AG08395 (cell line): Measurements from ENCODE around the gene MYL9.
"Not testable (repeated sequence)": the region's sequence is repeated elsewhere in the genome, so short reads cannot be mapped to it uniquely, and the experiment has no call there.

Source experiments
- DNase-seq: peaks from one replicate; pipeline ENCODE4 v3.0.0; 2012; ENCODE audit warnings: mixed read lengths, low spot score

MYL9 gene

DNA sequence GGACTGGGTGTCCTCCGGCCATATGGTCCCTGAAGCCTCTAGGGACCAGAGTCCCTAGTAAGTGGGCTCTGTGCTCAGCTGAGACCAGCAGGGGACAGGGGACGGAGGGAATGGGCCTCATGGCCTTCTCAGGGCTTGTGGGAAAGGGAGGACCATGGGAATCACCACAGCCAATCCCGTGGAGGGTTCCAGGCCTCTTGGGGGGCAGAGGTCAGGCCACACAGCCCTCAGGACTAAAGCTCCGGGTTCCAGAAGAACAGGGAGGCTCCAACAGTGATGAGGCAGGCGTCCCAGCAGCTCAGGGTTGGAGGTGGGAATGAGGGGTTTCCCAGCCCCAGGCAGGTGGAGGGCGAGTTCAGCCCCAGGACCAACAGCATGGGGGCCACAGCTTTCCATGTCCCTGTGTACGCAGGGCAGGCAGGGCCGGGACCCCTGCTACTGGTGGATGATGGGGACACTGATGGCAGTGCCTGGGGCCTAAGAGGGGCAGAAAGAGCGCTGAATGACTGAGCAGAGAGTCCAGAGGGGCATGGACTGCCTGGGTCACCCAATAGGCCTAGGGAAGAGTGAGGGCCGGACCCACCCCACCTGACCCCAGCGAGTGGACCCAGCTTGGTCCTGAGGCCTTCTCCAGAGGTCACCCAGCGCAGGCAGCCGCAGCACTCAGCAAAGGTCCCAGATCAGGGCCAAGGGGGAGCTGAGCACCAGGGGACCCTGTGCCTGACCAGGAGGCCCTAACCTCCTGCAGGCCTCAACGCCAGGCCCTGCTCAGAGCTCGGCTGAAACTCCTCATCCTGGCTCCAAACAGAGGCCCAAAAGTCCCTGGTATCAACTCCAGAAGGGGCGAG is 8.8 kb downstream of the MYL9 start:
- DNase-seq, result no peak

DNA sequence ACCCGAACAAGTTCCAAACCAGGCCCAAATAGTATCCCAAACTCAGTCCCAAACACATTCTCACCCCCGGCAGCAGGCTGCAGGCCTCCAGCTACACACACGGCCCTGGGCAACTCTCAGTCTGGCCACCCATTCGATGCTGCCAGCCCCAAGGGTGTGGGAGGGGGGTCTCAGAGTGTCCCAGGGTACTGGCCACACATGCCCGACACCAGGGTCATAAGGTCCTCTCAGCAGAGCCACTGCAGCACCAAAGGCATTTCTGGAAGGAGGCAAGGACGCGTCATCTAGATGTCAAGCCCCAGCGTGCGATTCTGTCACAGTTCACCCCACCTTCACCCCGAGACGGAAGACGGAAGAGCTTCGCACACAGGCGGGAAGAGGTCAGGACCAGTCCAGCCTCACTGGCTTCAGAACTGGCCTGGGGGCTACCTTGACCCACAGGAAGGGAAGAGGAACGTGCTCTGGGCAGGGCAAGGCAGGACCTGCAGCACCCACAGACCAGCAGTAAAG is 9.5 kb downstream of the MYL9 start:
- DNase-seq, result no peak

DNA sequence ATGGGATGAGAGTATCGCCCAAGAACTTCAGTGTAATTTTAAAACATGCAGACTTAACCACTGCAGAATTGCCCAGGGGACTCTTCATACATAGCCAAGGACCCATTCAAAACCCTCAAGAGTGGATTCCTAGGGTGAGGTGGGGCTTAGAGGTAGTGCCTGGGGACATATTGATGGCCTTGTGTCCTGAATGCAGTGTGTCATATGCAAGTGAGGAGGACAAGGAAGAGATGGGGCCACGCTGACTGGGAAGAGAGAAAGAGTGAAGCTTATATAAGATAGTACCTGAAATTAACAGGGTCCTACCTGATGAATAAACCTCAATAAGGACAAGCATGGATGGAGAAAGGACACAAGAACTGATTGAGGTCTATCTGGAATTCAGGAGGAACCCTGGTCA is 13.9 kb downstream of the MYL9 start:
- no peak for DNase-seq

GRCh38 chr20:36562724-36563123 is 21.4 kb downstream of the MYL9 start:
- no peak for DNase-seq

DNA sequence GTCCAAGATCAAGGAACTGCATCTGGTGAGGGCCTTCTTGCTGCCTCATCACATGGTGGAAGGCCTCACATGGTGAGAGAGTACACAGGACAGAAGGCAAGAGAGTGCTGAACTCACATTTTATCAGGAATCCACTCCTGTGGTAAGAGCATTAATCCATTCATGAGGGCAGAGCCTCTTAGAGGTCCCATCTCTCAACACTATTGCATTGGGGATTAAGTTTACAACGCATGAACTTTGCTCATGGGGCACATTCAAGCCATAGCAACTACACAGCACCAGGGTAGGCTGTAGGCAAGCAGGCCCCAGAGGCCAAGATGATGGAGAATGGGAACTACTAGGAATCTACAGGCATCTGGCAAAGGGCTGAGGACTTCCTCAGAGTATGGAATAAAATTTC is 22.1 kb downstream of the MYL9 start:
- no peak for DNase-seq

DNA sequence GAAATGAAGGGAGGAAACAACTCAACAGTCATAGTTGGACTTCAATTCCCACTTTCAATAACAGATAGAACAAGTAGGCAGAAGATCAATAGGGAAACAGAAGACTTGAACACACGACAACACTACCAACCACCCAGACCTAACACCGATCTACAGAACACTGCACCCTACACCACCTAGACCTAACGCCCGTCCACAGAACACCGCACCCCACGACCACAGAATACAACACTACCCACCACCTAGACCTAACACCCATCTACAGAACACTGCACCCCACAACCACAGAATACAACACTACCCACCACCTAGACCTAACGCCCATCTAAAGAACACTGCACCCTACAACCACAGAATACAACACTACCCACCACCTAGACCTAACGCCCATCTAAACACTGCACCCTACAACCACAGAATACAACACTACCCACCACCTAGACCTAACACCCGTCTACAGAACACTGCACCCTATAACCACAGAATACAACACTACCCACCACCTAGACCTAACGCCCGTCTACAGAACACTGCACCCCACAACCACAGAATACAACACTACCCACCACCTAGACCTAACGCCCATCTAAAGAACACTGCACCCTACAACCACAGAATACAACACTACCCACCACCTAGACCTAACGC is 22.9 kb downstream of the MYL9 start:
- DNase-seq, result not testable (repeated sequence)

DNA sequence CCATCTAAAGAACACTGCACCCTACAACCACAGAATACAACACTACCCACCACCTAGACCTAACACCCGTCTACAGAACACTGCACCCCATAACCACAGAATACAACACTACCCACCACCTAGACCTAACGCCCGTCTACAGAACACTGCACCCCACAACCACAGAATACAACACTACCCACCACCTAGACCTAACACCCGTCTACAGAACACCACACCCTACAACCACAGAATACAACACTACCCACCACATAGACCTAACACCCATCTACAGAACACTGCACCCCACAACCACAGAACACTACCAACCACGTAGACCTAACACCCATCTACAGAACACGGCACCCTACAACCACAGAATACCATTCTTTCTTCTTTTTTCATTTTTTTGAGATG is 23.4 kb downstream of the MYL9 start:
- not testable (repeated sequence) for DNase-seq

DNA sequence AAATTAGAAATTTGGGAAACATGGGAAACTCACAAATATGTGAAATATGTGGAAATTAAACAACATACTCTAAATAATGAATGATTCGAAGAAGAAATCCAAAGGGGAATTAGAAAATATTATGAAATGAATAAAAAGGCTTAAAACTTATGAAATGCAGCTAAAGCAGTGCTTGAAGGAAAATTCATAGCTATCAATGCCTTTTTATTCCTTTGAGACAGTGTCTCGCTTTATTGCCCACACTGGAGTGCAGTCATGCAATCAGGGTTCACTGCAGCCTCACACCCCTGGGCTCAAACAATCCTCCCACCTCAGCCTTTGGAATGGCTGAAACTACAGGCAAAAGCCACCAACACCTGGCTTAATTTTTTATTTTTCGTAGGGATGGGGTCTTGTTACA is 24.2 kb downstream of the MYL9 start:
- no peak for DNase-seq

DNA sequence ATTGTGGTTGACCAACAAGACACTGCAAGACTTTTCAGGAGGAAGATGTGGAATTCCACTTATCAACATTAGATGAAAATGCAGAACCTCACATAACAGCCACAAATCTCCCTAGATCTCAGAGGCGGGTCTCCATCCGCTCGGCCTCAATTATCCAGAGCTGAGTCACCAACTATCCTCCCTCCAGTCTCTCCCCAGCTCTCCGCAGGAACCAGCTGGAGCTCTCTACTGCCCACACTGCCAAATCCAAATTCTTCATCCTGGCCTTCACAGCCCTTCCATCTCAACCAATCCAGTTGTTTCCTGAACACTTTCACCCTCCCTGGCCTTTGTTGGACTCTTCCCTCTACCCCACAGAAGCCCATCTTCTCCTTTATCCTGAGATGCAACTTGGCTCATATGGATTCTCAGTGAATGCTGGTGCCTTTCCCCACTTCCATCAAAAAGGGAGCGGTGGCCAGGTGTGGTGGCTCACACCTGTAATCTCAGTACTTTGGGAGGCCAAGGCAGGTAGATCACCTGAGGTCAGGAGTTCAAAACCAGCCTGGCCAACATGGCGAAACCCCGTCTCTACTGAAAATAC is 28.6 kb downstream of the MYL9 start:
- peak; percentile 89 for DNase-seq

DNA sequence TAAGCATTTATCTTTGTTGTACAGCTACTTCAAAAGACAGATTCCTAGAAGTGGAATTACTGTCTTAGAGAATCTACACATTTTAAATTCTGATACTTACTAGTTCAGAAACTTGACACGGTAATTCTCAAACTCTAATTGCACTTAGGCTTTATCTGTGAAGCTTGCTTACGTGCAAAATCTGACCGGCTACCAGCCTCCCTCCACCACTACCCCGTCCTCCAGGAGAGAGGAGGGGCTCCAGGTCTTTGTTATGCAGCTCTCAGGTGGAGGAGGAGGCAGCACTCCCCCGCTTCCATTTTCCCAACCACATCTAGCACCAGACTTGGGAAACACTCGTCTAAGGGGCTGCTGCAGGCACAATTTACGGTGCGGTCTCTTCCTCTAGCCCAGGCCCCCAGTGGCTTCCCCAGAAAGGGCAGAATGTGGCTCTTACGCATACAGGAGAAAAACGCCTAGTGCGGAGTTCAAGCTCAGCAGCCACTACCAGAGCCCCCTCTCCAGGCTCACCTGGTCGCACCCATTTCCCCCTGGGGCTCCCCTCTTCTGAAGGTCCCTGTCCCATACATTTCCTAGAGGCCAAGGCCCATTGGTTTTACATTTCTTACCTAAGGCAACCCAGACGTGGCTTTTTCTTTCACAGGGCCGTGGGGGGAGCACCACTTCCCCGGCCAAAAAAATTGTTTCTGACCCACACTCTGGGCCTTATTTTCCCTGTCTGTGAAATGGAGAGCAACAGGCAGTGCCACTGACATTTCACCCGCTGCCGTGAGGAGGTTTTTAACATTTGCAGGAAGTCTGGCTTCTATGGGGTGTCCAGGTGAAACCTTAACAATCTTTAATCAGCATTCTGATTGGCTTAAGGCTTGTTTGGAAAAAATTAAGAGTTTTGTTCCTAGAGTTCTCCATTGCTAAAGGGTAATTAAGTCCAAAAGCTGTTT is 30.5 kb downstream of the MYL9 start:
- DNase-seq, result no peak

GRCh38 chr20:36572701-36573102 is 31.4 kb downstream of the MYL9 start:
- no peak for DNase-seq

- DNase-seq, result peak; percentile 87
These were observed 31.9 kb downstream of the MYL9 start, which contains the start of gene TGIF2 for GRCh38 chr20:36573103-36573797. TGIF2 (plus strand) TSS chr20:36573597; CDS start chr20:36578775, 5,178 bp downstream.

GRCh38 chr20:36573798-36574365 is 32.6 kb downstream of the MYL9 start:
- no peak for DNase-seq

GRCh38 chr20:36574366-36575135 is 33.2 kb downstream of the MYL9 start:
- no peak for DNase-seq

DNA sequence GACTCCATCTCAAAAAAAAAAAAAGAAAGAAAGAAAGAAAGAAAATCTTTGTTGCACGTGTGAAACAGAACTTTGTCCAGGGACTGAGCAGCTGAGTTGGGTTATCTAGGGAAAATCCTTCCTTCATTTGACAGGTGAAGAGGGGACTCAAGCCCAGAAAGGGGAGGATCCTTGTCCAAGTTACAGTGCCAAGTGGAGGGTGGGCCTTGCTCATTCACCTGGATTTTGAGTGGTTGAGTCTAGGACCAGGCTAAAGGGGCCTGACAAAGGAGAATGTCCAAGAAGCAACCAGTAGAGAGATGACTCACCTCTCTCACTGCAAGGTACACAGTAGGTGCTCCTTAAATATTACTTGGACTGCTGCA is 34.7 kb downstream of the MYL9 start:
- no peak for DNase-seq

DNA sequence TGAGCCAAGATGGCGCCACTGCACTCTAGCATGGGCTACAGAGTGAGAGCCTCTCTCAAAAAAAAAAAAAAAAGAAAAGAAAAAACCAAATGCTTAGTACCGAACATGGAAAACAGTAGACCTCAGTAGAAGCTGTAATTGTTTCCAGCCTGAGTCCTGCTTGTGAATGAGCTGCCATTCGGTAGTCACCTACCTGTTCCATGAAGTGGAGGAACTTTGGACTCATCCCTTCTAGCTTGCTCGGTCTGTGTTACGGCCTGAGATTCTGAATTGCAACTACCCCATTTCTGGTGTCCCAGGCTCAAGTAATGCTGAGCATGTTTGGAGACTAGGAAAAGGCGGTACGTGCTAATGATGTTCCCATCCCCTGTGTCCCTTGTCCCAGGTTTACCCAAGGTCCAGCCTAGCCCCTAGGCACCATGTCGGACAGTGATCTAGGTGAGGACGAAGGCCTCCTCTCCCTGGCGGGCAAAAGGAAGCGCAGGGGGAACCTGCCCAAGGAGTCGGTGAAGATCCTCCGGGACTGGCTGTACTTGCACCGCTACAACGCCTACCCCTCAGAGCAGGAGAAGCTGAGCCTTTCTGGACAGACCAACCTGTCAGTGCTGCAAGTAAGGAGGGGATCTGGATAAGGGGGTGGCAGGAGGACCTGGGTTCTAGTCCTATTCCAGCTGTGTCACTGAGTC is 37.2 kb downstream of the MYL9 start:
- no peak for DNase-seq

GRCh38 chr20:36579996-36580545 is 38.8 kb downstream of the MYL9 start:
- DNase-seq, result no peak

DNA sequence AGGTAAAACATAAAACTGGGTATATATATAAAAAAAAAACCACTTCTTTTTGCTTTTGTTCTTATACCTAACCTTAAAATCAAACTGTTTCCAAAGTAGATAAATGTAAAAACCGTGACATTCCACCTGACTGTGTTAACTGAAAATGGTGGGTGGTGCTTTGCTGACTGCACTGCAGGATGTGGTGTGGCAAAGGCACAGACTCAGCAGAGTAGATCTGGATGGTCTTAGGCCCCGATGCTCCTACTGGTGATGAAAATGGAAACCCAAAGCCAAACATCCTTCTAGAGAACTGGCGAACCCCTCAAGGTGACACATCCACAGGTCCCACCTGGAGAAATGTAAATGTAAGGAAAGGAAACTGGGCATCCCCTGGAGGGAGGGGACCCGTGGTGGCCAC is 41.0 kb downstream of the MYL9 start:
- no peak for DNase-seq

GRCh38 chr20:36582821-36583220 is 41.5 kb downstream of the MYL9 start:
- no peak for DNase-seq
